GM23338 (cell line): ENCODE data around the gene MACF1.

ENCODE experiments used
- CTCF ChIP-seq, 2 experiments: fragments of 200-600 bp in 1 of 2; sonication (generic) in 1 of 2; conservative IDR thresholded peaks; 2 replicates each; pipeline versions ENCODE4 v1.5.1 to v1.6.1; 2016 to 2017; ENCODE audit warnings: antibody characterized with exemption in 2 of 2, low read depth in 2 of 2, mild to moderate bottlenecking in 2 of 2, moderate library complexity in 1 of 2
- EZH2 ChIP-seq: fragments of 200-600 bp; sonication (generic); IDR thresholded peaks from one replicate; pipeline ENCODE4 v1.8.0; 2017; ENCODE audit warnings: antibody characterized with exemption, mild to moderate bottlenecking, low read depth; ENCODE audit not compliant: unreplicated experiment
- POLR2AphosphoS5 ChIP-seq: IDR thresholded peaks from 2 replicates; pipeline ENCODE4 v1.6.1; 2016; ENCODE audit warnings: antibody characterized with exemption, low read depth

- TF ChIP-seq EZH2 (no peak), CTCF (conservative IDR thresholded peaks at IDR 0.05; ENCODE audit: low read depth in 2 of 2) (no peak), POLR2AphosphoS5 (no peak)
These were observed 212.1 kb downstream of the MACF1 start for GRCh38 chr1:39416609-39417008.
